ENCODE data around the gene AOAH. TPM values are rescaled to one million over a fixed set of nuclear protein-coding genes. Genes with fewer than 3 reads are reported as not detected.

Gene AOAH
- total RNA-seq, 4 donors from 2014 or later = 0.68 to 12.0 (median 4.8) TPM

GRCh38 chr7:36591636-36592035 lies 132.7 kb downstream of the AOAH start:
- Histone ChIP-seq H3K27ac (no peak overlapping the region), H3K36me3 (no peaks in the 10 kb centered on the region), H3K27me3 (no peaks in the 10 kb centered on the region), H3K4me3 (no peak overlapping the region), H3K9me3 (no peaks in the 10 kb centered on the region), H3K4me1 (no peaks in the 10 kb centered on the region)
- TF ChIP-seq CTCF (IDR thresholded peaks at IDR 0.05) = no peak
- TF ChIP-seq POLR2A (IDR thresholded peaks at IDR 0.05) = no peak
- 61 to 84% methylated on average over 3 of the region's 3 CpGs for WGBS, 2 donors
- intact Hi-C loops (cut with DNase I) = no loop called here
- DNase-seq = no peak

GRCh38 chr7:36589391-36589790 lies 134.9 kb downstream of the AOAH start:
- Histone ChIP-seq H3K4me1 (no peaks in the 10 kb centered on the region), H3K9me3 (no peaks in the 10 kb centered on the region), H3K27ac (no peak overlapping the region), H3K36me3 (no peaks in the 10 kb centered on the region), H3K4me3 (no peak overlapping the region), H3K27me3 (no peaks in the 10 kb centered on the region)
- DNase-seq = no peak
- 81 to 91% methylated on average over 3 of the region's 3 CpGs for WGBS, 2 donors
- intact Hi-C loops (cut with DNase I) = no loop called here
- TF ChIP-seq POLR2A (IDR thresholded peaks at IDR 0.05) (no peak), CTCF (IDR thresholded peaks at IDR 0.05) (no peak)

GRCh38 chr7:36583318-36583717 lies 141.0 kb downstream of the AOAH start:
- H3K4me1 ChIP-seq = no peaks in the 10 kb centered on the region
- no peak overlapping the region for H3K4me3 ChIP-seq
- intact Hi-C loops (cut with DNase I) = no loop called here
- H3K27me3 ChIP-seq = no peaks in the 10 kb centered on the region
- no peaks in the 10 kb centered on the region for H3K9me3 ChIP-seq
- 21 to 50% methylated on average over 1 of the region's 1 CpG for WGBS, 2 donors
- no peak for TF ChIP-seq CTCF (IDR thresholded peaks at IDR 0.05)
- no peak for TF ChIP-seq POLR2A (IDR thresholded peaks at IDR 0.05)
- H3K27ac ChIP-seq = no peak overlapping the region
- H3K36me3 ChIP-seq = no peaks in the 10 kb centered on the region
- DNase-seq = no peak

GRCh38 chr7:36575832-36576231 lies 148.5 kb downstream of the AOAH start:
- Histone ChIP-seq H3K27ac (no peak overlapping the region), H3K27me3 (no peaks in the 10 kb centered on the region), H3K4me1 (no peaks in the 10 kb centered on the region), H3K9me3 (no peaks in the 10 kb centered on the region), H3K36me3 (no peaks in the 10 kb centered on the region), H3K4me3 (no peak overlapping the region)
- TF ChIP-seq POLR2A (IDR thresholded peaks at IDR 0.05) (no peak), CTCF (IDR thresholded peaks at IDR 0.05) (no peak)
- no peak for DNase-seq
- WGBS, 2 donors = 81 to 84% methylated on average over 5 of the region's 5 CpGs
- intact Hi-C loops (cut with DNase I) = no loop called here

- no peaks in the 10 kb centered on the region for H3K27me3 ChIP-seq
- H3K36me3 ChIP-seq = no peaks in the 10 kb centered on the region
- 77 to 83% methylated on average over 1 to 3 of the region's 3 CpGs for WGBS, 2 donors
- no peak for DNase-seq
- intact Hi-C loops (cut with DNase I) = no loop called here
- no peak overlapping the region for H3K27ac ChIP-seq
- H3K4me3 ChIP-seq = no peak overlapping the region
- no peaks in the 10 kb centered on the region for H3K4me1 ChIP-seq
- no peaks in the 10 kb centered on the region for H3K9me3 ChIP-seq
- TF ChIP-seq CTCF (IDR thresholded peaks at IDR 0.05) = no peak
- TF ChIP-seq POLR2A (IDR thresholded peaks at IDR 0.05) = no peak
Observed at GRCh38 chr7:36573066-36573465, 151.2 kb downstream of the AOAH start.

Measured in esophagus squamous epithelium (tissue), 5 donors.